Suppressor macrophage treated with lipopolysaccharide for 1 hour (primary cell): ENCODE measurements around the gene AGAP2.

Experiments used
- DNase-seq, 3 donors: peaks; one replicate each; pipeline ENCODE4 v3.0.0-alpha.2; 2020 to 2022

Gene AGAP2

GRCh38 chr12:57752668-57753000 lies 14.1 kb upstream of the AGAP2 start:
- no peak for DNase-seq

GRCh38 chr12:57751788-57752667 lies 13.5 kb upstream of the AGAP2 start, which contains the start of gene CDK4:
TSS of gene CDK4 (minus strand) at chr12:57752310. CDS start at chr12:57751717, 593 bp downstream.
- DNase-seq, result peak; percentile 98

- no peak for DNase-seq
These were observed 12.9 kb upstream of the AGAP2 start for GRCh38 chr12:57751432-57751787.

- DNase-seq, result no peak
These were observed 12.3 kb upstream of the AGAP2 start for GRCh38 chr12:57750561-57751431.

- DNase-seq, result no peak
These were observed 10.5 kb upstream of the AGAP2 start for GRCh38 chr12:57749061-57749460.

GRCh38 chr12:57746025-57746424 lies 7.5 kb upstream of the AGAP2 start:
- DNase-seq, result no peak

- DNase-seq, result peak; percentile 57 to 67 (median 57)
These were observed 6.9 kb upstream of the AGAP2 start for GRCh38 chr12:57745485-57745881.

GRCh38 chr12:57744777-57745484 lies 6.4 kb upstream of the AGAP2 start, which contains the start of gene TSPAN31:
TSS of gene TSPAN31 (plus strand) at chr12:57745039. CDS start at chr12:57745155, 116 bp downstream.
- DNase-seq, result peak; percentile 98 to 99 (median 99)

GRCh38 chr12:57744194-57744776 lies 5.7 kb upstream of the AGAP2 start:
- DNase-seq, result peak; percentile 91 to 93 (median 93)

GRCh38 chr12:57743769-57744168 lies 5.2 kb upstream of the AGAP2 start:
- no peak for DNase-seq

- DNase-seq, result peak; percentile 44 to 69 (median 50)
These were observed 3.5 kb upstream of the AGAP2 start for GRCh38 chr12:57741844-57742738.

- no peak for DNase-seq
These were observed 2.9 kb upstream of the AGAP2 start for GRCh38 chr12:57741413-57741789.

- peak in 1 of 3 donors; percentile 30 for DNase-seq
These were observed 2.3 kb upstream of the AGAP2 start for GRCh38 chr12:57740656-57741412.

GRCh38 chr12:57739914-57740538 lies 1.5 kb upstream of the AGAP2 start:
- DNase-seq, result no peak

GRCh38 chr12:57739387-57739786 lies 845 bp upstream of the AGAP2 start:
- DNase-seq, result no peak

- no peak for DNase-seq
These were observed 778 bp downstream of the AGAP2 start for GRCh38 chr12:57737467-57738460.

- DNase-seq, result no peak
These were observed 1.6 kb downstream of the AGAP2 start for GRCh38 chr12:57736741-57737466.
